OCI-LY7 (cell line): ENCODE measurements around the gene CDC42EP1. TPM values are rescaled to one million over a fixed set of nuclear protein-coding genes. Genes with fewer than 3 reads are reported as not detected.

Experiments
- BruUV-seq: library from RNA; stranded (reverse); fragments of 400-500 nt; replicated peaks from 2 replicates; lab custom pipeline; 2021; lab: Mats Ljungman, UMichigan
- CTCF ChIA-PET: fragments of 300-600 bp; sonication (Branson Sonifier 250); formaldehyde crosslinking; loops from one replicate; lab custom pipeline; 2022; ENCODE audit warnings: antibody characterized with exemption; ENCODE audit not compliant: unreplicated experiment; lab: Charles Lee
- POLR2A ChIA-PET: fragments of 300-600 bp; sonication (Branson Sonifier 250); formaldehyde crosslinking; loops from one replicate; lab custom pipeline; 2022; ENCODE audit warnings: antibody characterized with exemption; lab: Charles Lee
- DNase-seq: peaks from one replicate; pipeline ENCODE4 v3.0.0-alpha.2; 2015; ENCODE audit warnings: low spot score
- H2AFZ ChIP-seq: fragments of 200-600 bp; sonication (generic), shearing (Covaris generic); 2 replicates; pipeline ENCODE4 v1.6.1; 2014; ENCODE audit warnings: mild to moderate bottlenecking, antibody characterized with exemption, low read length, moderate library complexity
- H3K27ac ChIP-seq: fragments of 200-600 bp; sonication (generic); 2 replicates; pipeline ENCODE4 v1.5.1; 2014; ENCODE audit warnings: mixed run types, low read depth, mild to moderate bottlenecking, moderate library complexity, low read length, inconsistent platforms; ENCODE audit not compliant: poor library complexity, severe bottlenecking
- H3K36me3 ChIP-seq: fragments of 200-600 bp; sonication (generic); 2 replicates; pipeline ENCODE4 v1.6.1; 2014; ENCODE audit warnings: mild to moderate bottlenecking, antibody characterized with exemption, low read length, moderate library complexity, mixed read lengths; ENCODE audit not compliant: insufficient read depth
- H3K4me1 ChIP-seq: fragments of 200-600 bp; sonication (generic); 2 replicates; pipeline ENCODE4 v1.5.1; 2014; ENCODE audit warnings: mild to moderate bottlenecking, low read length; ENCODE audit not compliant: insufficient read depth, poor library complexity, severe bottlenecking
- H3K4me2 ChIP-seq: fragments of 200-600 bp; sonication (generic); 2 replicates; pipeline ENCODE4 v1.6.1; 2014; ENCODE audit warnings: mild to moderate bottlenecking, low read length
- H3K4me3 ChIP-seq: fragments of 200-600 bp; sonication (generic); 2 replicates; pipeline ENCODE4 v1.5.1; 2014; ENCODE audit warnings: mild to moderate bottlenecking, low read depth, low read length; ENCODE audit not compliant: poor library complexity, severe bottlenecking
- H3K79me2 ChIP-seq: fragments of 200-600 bp; sonication (generic); 2 replicates; pipeline ENCODE4 v1.6.1; 2016; ENCODE audit warnings: low read depth, mild to moderate bottlenecking, low read length, moderate library complexity, mixed read lengths; ENCODE audit not compliant: insufficient read depth
- H3K9me2 ChIP-seq: fragments of 200-600 bp; sonication (generic); 2 replicates; pipeline ENCODE4 v1.6.1; 2016; ENCODE audit warnings: mild to moderate bottlenecking, low read length, mixed read lengths; ENCODE audit not compliant: insufficient read depth
- H3K9me3 ChIP-seq: fragments of 200-600 bp; sonication (generic); 2 replicates; pipeline ENCODE4 v1.6.1; 2014; ENCODE audit warnings: mild to moderate bottlenecking, mixed run types, low read length, mixed read lengths
- H4K20me1 ChIP-seq: fragments of 200-600 bp; sonication (generic); 2 replicates; pipeline ENCODE4 v1.6.1; 2014; ENCODE audit warnings: mild to moderate bottlenecking, antibody characterized with exemption, low read length, moderate library complexity, mixed read lengths; ENCODE audit not compliant: insufficient read depth
- EZH2phosphoT487 ChIP-seq: fragments of 200-600 bp; sonication (generic); IDR thresholded peaks from 2 replicates; pipeline ENCODE4 v1.6.1; 2018; ENCODE audit warnings: low read depth, borderline replicate concordance, mild to moderate bottlenecking, mixed run types, antibody characterized with exemption, low read length, moderate library complexity, mixed read lengths
- intact Hi-C: fragments of 100-400 bp; cut with micrococcal nuclease; formaldehyde crosslinking; loops from one replicate; pipeline ENCODE4 v1.10.0; 2022; ENCODE audit not compliant: unreplicated experiment
- total RNA-seq, 2 experiments: library from RNA; depleted of rRNA in 1 of 2; stranded (reverse); fragments of >200 nt in 1 of 2; shearing (Covaris generic) in 1 of 2; gene quantifications; 2 replicates each; pipeline ENCODE4 v1.2.3, GENCODE V29; 2014 to 2022
- TF ChIP-seq, protein P1 (sequence below): fragments of 200-600 bp; sonication (generic); conservative IDR thresholded peaks from 2 replicates; pipeline ENCODE4 v1.5.1; 2014; ENCODE audit warnings: mild to moderate bottlenecking, antibody characterized with exemption, low read length, moderate library complexity, mixed read lengths

CDC42EP1 gene
- total RNA-seq, 2 experiments from 2014 or later = not detected

DNA sequence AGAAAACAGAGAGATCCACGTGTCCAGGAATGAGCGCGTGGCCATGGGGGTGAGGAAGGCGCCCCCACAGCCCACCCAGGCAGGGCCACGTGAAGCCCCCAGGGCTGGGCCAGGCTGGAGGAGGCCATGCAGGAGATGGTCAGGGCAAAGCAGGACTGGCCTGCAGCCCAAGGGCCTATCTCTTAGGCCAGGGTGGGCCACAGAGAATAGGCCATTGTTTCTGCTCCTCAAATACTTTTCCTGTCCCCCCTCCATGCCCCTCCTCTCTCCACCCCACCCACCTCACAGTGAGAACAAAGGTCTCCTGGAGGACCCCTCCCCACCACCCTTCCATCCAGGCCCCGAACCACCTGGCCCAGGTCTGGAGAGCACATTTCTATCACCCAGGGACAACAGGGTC lies 8.3 kb upstream of the CDC42EP1 start:
- no peaks in the 10 kb centered on the region for H3K36me3 ChIP-seq
- H3K27ac ChIP-seq = no peak overlapping the region
- DNase-seq = no peak
- intact Hi-C loops = no loop called here
- no peaks in the 10 kb centered on the region for H3K9me2 ChIP-seq
- H2AFZ ChIP-seq = no peak overlapping the region
- no peak overlapping the region for H3K4me2 ChIP-seq
- H4K20me1 ChIP-seq = no peaks in the 10 kb centered on the region
- H3K9me3 ChIP-seq = no peaks in the 10 kb centered on the region
- H3K4me1 ChIP-seq = no peaks in the 10 kb centered on the region
- no TSS peak for BruUV-seq
- H3K4me3 ChIP-seq = no peak overlapping the region
- ChIA-PET CTCF (no interaction called here), POLR2A (no interaction called here)
- TF ChIP-seq, protein P1, sequence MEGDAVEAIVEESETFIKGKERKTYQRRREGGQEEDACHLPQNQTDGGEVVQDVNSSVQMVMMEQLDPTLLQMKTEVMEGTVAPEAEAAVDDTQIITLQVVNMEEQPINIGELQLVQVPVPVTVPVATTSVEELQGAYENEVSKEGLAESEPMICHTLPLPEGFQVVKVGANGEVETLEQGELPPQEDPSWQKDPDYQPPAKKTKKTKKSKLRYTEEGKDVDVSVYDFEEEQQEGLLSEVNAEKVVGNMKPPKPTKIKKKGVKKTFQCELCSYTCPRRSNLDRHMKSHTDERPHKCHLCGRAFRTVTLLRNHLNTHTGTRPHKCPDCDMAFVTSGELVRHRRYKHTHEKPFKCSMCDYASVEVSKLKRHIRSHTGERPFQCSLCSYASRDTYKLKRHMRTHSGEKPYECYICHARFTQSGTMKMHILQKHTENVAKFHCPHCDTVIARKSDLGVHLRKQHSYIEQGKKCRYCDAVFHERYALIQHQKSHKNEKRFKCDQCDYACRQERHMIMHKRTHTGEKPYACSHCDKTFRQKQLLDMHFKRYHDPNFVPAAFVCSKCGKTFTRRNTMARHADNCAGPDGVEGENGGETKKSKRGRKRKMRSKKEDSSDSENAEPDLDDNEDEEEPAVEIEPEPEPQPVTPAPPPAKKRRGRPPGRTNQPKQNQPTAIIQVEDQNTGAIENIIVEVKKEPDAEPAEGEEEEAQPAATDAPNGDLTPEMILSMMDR = no peak
- no peak for TF ChIP-seq EZH2phosphoT487
- no peaks in the 10 kb centered on the region for H3K79me2 ChIP-seq

DNA sequence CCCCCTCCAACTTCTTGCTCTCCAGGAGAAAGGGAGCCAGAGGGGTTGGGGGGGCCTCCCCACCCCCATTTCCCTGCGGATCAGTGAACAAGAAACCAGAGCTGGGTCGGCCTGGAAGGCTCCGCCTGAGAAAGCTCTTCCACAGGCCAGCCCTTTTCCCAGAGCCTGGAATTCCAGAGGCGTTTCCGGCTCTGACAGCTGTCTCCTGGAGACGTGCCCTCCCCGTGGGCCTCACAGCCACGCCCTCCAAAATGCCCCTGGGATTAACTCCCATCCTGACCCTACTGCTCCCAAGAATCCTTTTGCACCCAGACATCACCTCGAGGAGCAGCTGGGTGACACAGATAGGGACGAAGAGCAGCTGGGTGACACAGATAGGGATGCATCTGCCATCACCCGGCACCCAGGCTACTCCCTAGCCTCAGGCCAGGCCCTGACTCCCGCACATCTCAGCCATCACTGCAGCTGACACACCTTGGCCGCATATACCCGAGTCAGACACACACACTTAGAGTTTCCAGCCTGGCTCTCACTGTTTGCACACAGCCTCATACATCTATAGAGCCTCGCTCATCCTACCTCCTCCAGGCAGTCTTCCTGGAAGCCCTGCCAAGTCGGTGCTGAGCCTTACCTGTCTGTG lies 7.6 kb upstream of the CDC42EP1 start:
- no peaks in the 10 kb centered on the region for H3K9me3 ChIP-seq
- no peaks in the 10 kb centered on the region for H3K9me2 ChIP-seq
- ChIA-PET CTCF (no interaction called here), POLR2A (interaction anchor here (0.5 kb wide), 1 partner anchor 176 kb away, joined by 6 read pairs; no protein-coding TSS in a partner anchor)
- H3K4me3 ChIP-seq = no peak overlapping the region
- H3K79me2 ChIP-seq = no peaks in the 10 kb centered on the region
- no peak overlapping the region for H3K27ac ChIP-seq
- intact Hi-C loops = no loop called here
- no peaks in the 10 kb centered on the region for H3K4me1 ChIP-seq
- BruUV-seq = no TSS peak
- TF ChIP-seq EZH2phosphoT487 = no peak
- TF ChIP-seq, protein P1 = no peak
- no peaks in the 10 kb centered on the region for H4K20me1 ChIP-seq
- no peak for DNase-seq
- H3K4me2 ChIP-seq = no peak overlapping the region
- H3K36me3 ChIP-seq = no peaks in the 10 kb centered on the region
- no peak overlapping the region for H2AFZ ChIP-seq

DNA sequence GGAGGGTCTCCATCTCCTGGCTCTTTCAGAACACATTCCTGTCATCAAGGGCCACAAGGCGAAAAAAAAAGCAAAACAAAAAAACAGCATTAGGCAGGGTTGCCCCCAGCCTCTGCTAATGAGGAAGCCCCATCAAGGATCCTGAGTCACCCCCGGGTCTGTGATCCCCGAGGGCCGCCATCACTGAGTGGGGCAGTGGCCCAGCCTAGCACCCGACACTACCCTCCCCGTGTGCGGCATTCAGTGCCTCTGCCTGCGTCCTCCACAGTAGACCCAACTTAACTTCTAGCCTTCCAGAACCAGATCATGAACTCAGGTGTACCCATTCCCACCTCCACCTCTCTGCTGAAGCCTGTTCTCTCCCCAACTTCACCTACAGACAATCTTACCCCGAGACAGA lies 6.6 kb upstream of the CDC42EP1 start:
- H3K4me1 ChIP-seq = no peaks in the 10 kb centered on the region
- no peaks in the 10 kb centered on the region for H4K20me1 ChIP-seq
- H3K79me2 ChIP-seq = no peaks in the 10 kb centered on the region
- CTCF ChIA-PET = no interaction called here
- H3K27ac ChIP-seq = no peak overlapping the region
- no peaks in the 10 kb centered on the region for H3K9me3 ChIP-seq
- no TSS peak for BruUV-seq
- H3K36me3 ChIP-seq = no peaks in the 10 kb centered on the region
- H2AFZ ChIP-seq = no peak overlapping the region
- no peak for DNase-seq
- no peaks in the 10 kb centered on the region for H3K9me2 ChIP-seq
- TF ChIP-seq, protein P1 = no peak
- TF ChIP-seq EZH2phosphoT487 = no peak
- intact Hi-C loops = no loop called here
- no peak overlapping the region for H3K4me3 ChIP-seq
- POLR2A ChIA-PET = no interaction called here
- no peak overlapping the region for H3K4me2 ChIP-seq
